LNCaP clone FGC (cell line): ENCODE results near the gene TSGA10IP.
A peak's percentile ranks its signal among the peaks of the same experiment; 100 is the strongest.

Experiments
- DNase-seq: peaks from one replicate; pipeline ENCODE4 v3.0.0-alpha.2; 2011; ENCODE audit warnings: low read depth
- H3K4me3 ChIP-seq: 2 replicates; pipeline ENCODE4 v1.5.1; 2011; ENCODE audit warnings: mild to moderate bottlenecking, low read depth, low read length, control low read depth
- TF ChIP-seq, protein P1 (sequence below): IDR thresholded peaks from 2 replicates; pipeline ENCODE4 v1.5.1; 2012; ENCODE audit warnings: mild to moderate bottlenecking; ENCODE audit not compliant: control insufficient read depth, insufficient read depth; ENCODE audit errors: extremely low read depth

Gene TSGA10IP

DNA sequence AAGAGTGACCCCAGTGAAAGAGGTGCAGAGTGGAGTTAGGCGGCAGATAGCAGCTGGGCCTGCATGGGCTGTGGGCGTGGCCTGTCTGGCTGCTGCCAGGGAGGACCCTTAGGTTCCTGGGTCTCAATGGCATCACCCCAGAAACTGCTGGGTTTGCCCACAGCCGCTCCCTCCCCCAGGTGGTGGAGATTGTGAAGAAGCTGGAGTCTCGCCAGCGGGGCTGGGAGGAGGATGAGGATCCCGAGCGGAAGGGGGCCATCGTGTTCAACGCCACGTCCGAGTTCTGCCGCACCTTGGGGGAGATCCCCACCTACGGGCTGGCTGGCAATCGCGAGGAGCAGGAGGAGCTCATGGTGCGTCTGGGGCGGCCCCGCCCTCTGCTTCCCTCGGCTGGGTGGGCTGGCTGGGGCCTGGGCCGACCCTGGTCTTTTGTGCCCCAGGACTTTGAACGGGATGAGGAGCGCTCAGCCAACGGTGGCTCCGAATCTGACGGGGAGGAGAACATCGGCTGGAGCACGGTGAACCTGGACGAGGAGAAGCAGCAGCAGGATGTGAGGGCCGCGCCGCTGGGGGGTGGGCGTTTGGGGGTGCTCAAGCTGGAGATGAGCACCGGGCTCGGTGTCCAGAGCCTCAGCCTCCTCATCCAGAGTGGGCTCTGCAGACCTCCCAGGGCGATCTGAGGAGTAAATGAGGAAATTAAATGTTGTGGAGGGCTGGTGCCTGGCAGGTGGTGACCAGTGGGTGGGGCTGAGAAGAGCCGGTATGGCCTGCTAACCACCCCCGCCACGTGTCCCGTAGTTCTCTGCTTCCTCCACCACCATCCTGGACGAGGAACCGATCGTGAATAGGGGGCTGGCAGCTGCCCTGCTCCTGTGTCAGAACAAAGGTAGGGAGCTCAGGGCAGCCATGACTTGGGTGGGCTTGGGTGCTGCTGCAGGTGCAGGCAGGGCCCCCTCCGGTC is 31.2 kb downstream of the TSGA10IP start:
- no peak overlapping the region for H3K4me3 ChIP-seq
- TF ChIP-seq, protein P1, sequence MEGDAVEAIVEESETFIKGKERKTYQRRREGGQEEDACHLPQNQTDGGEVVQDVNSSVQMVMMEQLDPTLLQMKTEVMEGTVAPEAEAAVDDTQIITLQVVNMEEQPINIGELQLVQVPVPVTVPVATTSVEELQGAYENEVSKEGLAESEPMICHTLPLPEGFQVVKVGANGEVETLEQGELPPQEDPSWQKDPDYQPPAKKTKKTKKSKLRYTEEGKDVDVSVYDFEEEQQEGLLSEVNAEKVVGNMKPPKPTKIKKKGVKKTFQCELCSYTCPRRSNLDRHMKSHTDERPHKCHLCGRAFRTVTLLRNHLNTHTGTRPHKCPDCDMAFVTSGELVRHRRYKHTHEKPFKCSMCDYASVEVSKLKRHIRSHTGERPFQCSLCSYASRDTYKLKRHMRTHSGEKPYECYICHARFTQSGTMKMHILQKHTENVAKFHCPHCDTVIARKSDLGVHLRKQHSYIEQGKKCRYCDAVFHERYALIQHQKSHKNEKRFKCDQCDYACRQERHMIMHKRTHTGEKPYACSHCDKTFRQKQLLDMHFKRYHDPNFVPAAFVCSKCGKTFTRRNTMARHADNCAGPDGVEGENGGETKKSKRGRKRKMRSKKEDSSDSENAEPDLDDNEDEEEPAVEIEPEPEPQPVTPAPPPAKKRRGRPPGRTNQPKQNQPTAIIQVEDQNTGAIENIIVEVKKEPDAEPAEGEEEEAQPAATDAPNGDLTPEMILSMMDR: no peak
- no peak for DNase-seq

DNA sequence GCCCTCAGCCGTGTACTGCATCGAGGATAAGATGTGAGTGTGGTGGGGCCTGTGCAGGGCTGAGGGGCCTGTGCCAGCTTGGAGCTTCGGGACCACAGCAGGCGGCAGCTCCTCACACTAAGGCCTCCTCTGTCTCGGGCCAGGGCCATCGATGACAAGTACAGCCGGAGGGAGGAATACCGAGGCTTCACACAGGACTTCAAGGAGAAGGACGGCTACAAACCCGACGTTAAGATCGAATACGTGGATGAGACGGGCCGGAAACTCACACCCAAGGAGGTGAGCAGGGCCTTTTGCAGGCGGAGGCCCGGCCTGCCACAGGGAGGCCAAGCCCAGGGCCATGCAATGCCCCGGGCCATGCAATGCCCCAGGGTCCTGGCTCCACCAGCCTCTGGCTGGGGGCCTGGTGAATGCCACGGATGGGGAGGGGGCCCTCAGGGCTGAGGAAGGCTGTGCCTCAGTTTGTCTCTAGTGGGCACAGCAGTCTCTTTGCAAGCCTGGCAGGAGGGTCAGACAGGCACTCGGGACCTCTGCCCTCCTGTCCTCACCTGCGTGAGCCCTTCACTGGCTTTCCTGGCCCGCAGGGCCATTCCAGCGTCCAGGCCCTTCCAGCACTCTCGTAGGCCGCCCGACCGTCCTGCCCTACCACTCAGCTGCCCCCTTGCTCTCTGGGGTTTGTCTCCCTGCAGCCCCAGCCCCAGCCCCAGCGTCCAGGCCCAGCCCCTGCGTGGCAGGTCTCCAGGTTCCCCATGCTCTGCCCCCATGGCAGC is 32.5 kb downstream of the TSGA10IP start:
- no peak for DNase-seq
- TF ChIP-seq, protein P1: no peak
- no peak overlapping the region for H3K4me3 ChIP-seq

DNA sequence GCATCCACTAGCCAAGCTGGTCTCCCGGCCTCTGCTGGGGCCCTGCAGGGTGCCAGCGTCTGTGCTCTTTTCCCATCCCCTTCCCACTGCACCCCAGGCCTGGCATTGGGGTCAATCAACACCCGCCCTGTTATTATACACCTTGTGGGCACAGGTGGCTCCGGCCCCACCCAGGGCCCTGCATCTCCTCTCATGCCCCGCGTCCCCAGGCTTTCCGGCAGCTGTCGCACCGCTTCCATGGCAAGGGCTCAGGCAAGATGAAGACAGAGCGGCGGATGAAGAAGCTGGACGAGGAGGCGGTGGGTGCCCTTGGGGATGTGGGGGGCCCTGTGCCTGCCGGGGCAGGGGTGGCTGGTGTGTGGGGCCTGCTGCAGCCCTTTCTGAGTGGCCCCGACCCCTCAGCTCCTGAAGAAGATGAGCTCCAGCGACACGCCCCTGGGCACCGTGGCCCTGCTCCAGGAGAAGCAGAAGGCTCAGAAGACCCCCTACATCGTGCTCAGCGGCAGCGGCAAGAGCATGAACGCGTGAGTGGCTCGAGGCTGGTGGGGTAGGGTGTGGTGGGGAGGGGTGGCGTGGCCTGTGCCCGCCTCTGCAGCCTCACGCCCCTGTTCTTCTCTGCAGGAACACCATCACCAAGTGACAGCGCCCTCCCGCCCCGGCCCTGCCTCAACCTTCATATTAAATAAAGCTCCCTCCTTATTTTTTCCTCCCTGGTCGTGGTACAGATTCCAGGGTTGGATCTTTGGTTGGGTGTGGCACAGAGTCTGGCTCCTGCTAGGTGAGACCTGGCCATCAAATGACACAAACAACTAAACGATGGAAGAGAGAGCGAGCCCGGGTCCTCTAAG is 33.3 kb downstream of the TSGA10IP start:
- TF ChIP-seq, protein P1: no peak
- DNase-seq: no peak
- no peak overlapping the region for H3K4me3 ChIP-seq

DNA sequence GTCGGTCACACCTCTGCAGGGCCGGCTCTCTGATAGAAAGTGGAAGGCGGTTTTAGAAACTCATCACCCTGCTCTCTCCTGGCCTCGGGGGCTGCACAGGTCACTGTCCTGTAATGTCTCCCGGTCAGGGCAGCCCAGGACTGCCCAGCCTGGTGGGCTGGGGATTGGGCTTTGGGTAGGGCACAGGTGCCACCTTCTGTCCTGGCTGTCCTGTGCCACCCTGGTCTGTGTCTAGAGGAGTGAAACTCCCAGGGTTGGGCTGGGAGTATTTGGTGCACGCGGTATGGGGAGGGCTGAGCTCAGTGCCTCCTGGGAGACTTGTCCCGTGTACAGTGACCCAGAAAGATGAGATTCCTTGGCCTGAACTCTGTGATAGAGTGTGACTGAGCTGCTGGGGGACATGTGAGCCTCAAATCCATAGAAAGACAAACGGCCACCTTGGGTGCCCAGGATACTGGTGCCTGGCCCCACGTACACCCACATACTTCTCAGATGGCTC is 34.0 kb downstream of the TSGA10IP start:
- TF ChIP-seq, protein P1: no peak
- no peak for DNase-seq
- H3K4me3 ChIP-seq: no peak overlapping the region

DNA sequence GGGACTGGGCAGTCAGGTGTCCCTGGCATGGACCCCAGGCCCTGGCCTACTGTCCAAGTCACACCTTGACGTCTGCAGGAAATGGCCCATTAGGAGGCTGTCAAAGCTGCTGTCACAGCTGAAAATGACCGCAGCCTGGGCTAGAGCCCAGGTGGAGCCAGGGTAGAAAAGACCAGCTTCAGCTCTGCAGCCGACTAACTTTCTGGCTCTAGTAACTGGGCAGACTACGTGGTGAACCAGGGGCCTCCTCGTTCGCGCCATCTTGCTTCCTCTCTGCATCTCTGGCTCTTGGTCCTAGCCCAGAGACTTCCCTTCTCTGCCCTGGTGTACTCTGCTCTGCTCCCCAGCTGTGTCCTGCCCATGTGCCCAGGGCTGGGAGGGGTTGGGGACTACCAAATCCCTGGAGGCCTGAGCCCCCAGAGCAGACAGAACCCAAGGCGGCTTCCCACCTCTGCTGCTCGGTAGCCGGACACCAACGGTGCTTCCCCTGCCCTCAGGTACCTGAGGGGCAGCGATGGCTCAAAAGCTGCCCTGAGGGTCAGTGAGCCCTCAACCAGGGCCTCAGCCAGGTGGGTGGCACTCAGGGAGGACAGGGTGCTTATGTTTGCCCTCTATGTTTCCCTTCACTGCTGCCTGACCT is 35.9 kb downstream of the TSGA10IP start:
- TF ChIP-seq, protein P1: no peak
- peak; percentile 8 for DNase-seq
- H3K4me3 ChIP-seq: no peak overlapping the region

DNA sequence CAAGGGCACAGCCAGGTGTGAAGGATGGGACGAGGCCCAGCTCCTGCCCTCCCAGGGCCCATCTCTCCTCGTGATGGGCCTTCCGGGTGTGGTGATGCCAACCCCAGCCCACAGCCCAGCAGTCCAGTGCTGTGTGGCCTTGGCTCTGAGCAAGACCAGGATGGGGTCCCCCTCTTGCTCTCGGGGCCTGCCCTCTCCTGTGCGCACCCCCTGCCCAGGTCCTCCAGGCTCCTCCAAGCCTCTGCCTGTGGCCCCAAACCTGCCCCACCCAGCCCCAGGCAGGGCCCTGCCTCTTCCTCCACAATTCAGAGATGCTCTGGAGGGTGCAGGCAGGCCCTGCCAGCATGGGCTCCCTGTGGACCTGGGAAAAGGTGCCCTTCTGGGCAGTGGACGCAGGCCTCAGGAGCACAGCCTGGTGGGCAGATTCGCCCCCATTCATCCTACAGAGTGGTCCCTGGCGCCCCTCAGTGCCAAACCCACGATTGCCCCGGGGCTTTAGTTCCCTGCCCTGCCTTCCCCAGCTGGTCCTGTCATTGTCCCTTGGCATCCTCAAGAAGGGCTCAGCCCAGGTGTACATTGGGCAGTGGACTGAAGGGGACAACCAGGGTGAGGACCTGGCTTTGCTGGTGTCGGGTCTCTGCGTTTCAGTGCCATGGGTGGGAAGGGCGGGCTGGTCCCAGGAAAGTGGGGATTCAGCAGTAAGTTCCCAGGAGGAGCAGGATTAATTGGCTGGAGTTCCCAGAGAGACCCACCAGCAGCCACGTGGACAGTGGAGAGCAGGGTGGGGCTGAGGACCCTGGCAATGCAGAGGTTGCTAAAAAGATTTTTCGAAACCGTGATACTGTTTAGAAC is 36.9 kb downstream of the TSGA10IP start:
- no peak overlapping the region for H3K4me3 ChIP-seq
- TF ChIP-seq, protein P1: no peak
- no peak for DNase-seq
